Vein endothelial cell (primary cell): Measurements from ENCODE around the gene FBXO7. TPM values are rescaled to one million over a fixed set of nuclear protein-coding genes. Genes with fewer than 3 reads are reported as not detected.

Source experiments
- total RNA-seq: library from RNA; depleted of rRNA; stranded (reverse); fragments of >200 nt; gene quantifications from 2 replicates; pipeline ENCODE4 v1.2.3, GENCODE V29; 2012

Gene FBXO7
- total RNA-seq: 86.6 and 95.6 TPM in 2 replicates

GRCh38 chr22:32474635-32475467 is at the start of gene FBXO7:
Gene FBXO7, plus strand, starts transcription at chr22:32474811. Its CDS starts 192 bp downstream, at chr22:32475003.

Other genes with a start within 250 kb of the FBXO7 start
- 0.86 and 2.6 TPM in 2 replicates for gene SLC5A4, start 219.5 kb upstream of the FBXO7 start, total RNA-seq
- gene RFPL3, start 116.9 kb upstream of the FBXO7 start, total RNA-seq: not detected in 2 replicates
- 133 and 156 TPM in 2 replicates for gene RTCB, start 62.6 kb upstream of the FBXO7 start, total RNA-seq
- 1.3 TPM in 1 of 2 replicates, not detected in the other for gene BPIFC, start 10.4 kb upstream of the FBXO7 start, total RNA-seq